IPS-18a (cell line): Measurements from ENCODE around the gene SKIC2.
"Not testable (repeated sequence)": the region's sequence is repeated elsewhere in the genome, so short reads cannot be mapped to it uniquely, and the experiment has no call there.

Experiments used
- H3K27ac ChIP-seq: one replicate; pipeline ENCODE4 v1.5.1; 2013; ENCODE audit warnings: low read length
- H3K27me3 ChIP-seq: one replicate; pipeline ENCODE4 v1.6.1; 2013; ENCODE audit warnings: mild to moderate bottlenecking, low read length; ENCODE audit not compliant: control insufficient read depth, insufficient read depth
- H3K36me3 ChIP-seq: one replicate; pipeline ENCODE4 v1.6.1; 2013; ENCODE audit warnings: low read depth, low read length; ENCODE audit not compliant: control insufficient read depth
- H3K4me1 ChIP-seq: one replicate; pipeline ENCODE4 v1.6.1; 2013; ENCODE audit warnings: low read depth, low read length; ENCODE audit not compliant: control insufficient read depth
- H3K4me3 ChIP-seq: one replicate; pipeline ENCODE4 v1.5.1; 2013; ENCODE audit warnings: low read length
- H3K9ac ChIP-seq: one replicate; pipeline ENCODE4 v1.6.1; 2013; ENCODE audit warnings: mild to moderate bottlenecking, low read length, moderate library complexity
- H3K9me3 ChIP-seq: one replicate; pipeline ENCODE4 v1.6.1; 2013; ENCODE audit warnings: low read depth, low read length; ENCODE audit not compliant: control insufficient read depth

The SKIC2 gene

DNA sequence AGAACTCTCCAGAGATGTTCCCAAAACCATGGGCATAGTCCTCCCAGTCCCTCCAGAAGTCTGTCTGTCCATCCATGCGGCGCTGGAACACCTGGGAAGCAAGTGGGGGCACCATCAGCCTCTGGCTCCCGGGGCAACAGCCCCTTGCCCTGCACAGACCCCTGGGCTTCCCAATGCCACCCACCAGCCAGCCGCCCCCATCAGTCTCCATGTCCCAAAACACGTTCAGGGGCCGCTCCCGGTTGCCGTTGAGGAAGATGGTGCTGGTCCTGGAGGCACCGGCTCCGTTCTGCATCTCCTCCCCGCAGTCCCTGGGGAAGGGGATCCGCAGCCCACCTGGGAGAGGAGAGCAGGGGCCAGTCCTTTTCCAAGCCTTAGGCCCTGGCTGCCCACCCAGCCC is 50.6 kb downstream of the SKIC2 start:
- H3K9me3 ChIP-seq, H3K4me1 ChIP-seq, H3K9ac ChIP-seq, H3K27ac ChIP-seq, H3K4me3 ChIP-seq, H3K27me3 ChIP-seq, H3K36me3 ChIP-seq: not testable (repeated sequence)

DNA sequence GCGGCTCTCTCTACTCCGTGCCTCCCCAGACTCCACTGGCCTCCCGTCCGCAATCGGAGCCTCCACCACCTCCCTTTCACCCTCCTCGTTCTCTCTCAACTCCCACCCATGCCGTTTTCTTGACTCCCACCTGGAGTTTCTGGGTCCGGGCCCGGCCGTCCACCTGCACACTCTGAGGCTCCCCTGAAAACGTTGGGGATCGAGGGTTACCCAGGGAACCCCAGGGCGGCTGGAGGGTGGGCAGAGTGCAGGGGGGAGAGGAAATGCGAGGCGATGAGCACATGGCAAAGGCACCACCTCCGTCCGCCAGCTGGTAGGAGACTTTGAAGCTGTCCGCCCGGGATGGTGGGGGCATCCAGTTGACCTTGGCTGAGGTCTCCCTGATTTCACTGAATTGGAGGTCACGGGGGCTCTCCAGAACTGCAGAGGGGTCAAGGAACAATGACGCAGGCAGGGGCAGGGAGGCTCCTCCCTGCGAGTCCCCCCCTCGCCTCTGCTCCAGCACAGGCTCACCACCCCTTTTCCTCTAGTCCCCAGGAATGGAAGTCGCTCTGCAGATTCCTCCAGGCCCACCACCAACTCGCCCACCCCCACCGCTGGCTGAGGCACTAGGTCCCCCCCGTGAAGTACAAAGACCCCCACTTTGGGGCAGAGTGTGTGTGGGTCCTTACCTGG is 52.0 kb downstream of the SKIC2 start:
- H3K9ac ChIP-seq, H3K27ac ChIP-seq: not testable (repeated sequence)

GRCh38 chr6:32012941-32013617 is 54.1 kb downstream of the SKIC2 start:
- not testable (repeated sequence) for H3K36me3 ChIP-seq, H3K4me3 ChIP-seq, H3K27me3 ChIP-seq

More for the DNA sequence above, 52.0 kb downstream of the SKIC2 start:
- H3K9me3 ChIP-seq, H3K4me3 ChIP-seq, H3K36me3 ChIP-seq, H3K27me3 ChIP-seq, H3K4me1 ChIP-seq: not testable (repeated sequence)

DNA sequence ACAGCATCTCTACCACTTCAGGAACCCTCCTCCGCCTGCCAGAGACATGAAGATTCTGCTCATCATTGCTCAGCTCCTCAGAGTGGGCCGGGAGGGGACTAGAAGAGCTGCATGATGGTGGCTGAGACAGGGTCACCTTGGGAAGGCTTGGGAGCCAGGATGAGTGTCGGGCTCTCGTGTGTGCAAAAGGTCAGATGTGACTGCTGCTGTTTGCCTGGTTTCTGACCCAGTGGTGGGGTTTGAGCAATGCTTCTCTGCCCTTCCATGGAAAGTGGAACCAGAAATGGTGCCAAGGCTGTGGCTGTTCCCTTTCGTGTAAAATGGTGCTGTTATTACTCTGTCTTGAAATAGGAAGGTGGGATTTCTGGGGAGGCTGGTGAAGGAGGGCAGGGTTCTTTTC is 54.8 kb downstream of the SKIC2 start:
- H3K9me3 ChIP-seq, H3K4me3 ChIP-seq: not testable (repeated sequence)

More at GRCh38 chr6:32012941-32013617, 54.1 kb downstream of the SKIC2 start:
- H3K9me3 ChIP-seq, H3K27ac ChIP-seq, H3K4me1 ChIP-seq, H3K9ac ChIP-seq: not testable (repeated sequence)

GRCh38 chr6:32014547-32014946 is 55.6 kb downstream of the SKIC2 start, which contains the start of gene C4B:
Gene C4B, plus strand, starts transcription at chr6:32014795. Its CDS starts 51 bp downstream, at chr6:32014846.
- H3K4me3 ChIP-seq, H3K36me3 ChIP-seq, H3K4me1 ChIP-seq, H3K27me3 ChIP-seq, H3K9ac ChIP-seq, H3K27ac ChIP-seq, H3K9me3 ChIP-seq: not testable (repeated sequence)

More for the DNA sequence above, 54.8 kb downstream of the SKIC2 start:
- H3K27me3 ChIP-seq, H3K36me3 ChIP-seq, H3K27ac ChIP-seq, H3K4me1 ChIP-seq, H3K9ac ChIP-seq: not testable (repeated sequence)
